ENCODE data around the gene CST8.
A peak's percentile ranks its signal among the peaks of the same experiment; 100 is the strongest.

- TF ChIP-seq EZH2phosphoT487 (IDR thresholded peaks at IDR 0.05; ENCODE audit: unreplicated experiment) (no peak), JUNB (IDR thresholded peaks at IDR 0.05; ENCODE audit: unreplicated experiment) (no peak), REST (IDR thresholded peaks at IDR 0.05; ENCODE audit: unreplicated experiment) (no peak), POLR2AphosphoS5 (IDR thresholded peaks at IDR 0.05; ENCODE audit: low read depth) (no peak), EZH2 (IDR thresholded peaks at IDR 0.05; ENCODE audit: low read depth, unreplicated experiment) (no peak), STAT1 (IDR thresholded peaks at IDR 0.05; ENCODE audit: unreplicated experiment) (no peak), CREB1 (CRISPR knock-in tag; IDR thresholded peaks at IDR 0.05; ENCODE audit: low read depth) (no peak), ZNF331 (CRISPR knock-in tag; IDR thresholded peaks at IDR 0.05; ENCODE audit: low read depth) (no peak), ZNF114 (CRISPR knock-in tag; IDR thresholded peaks at IDR 0.05) (no peak), ETS1 (IDR thresholded peaks at IDR 0.05) (no peak), NANOG (IDR thresholded peaks at IDR 0.05; ENCODE audit: borderline replicate concordance) (no peak)
- TF ChIP-seq, protein P1, sequence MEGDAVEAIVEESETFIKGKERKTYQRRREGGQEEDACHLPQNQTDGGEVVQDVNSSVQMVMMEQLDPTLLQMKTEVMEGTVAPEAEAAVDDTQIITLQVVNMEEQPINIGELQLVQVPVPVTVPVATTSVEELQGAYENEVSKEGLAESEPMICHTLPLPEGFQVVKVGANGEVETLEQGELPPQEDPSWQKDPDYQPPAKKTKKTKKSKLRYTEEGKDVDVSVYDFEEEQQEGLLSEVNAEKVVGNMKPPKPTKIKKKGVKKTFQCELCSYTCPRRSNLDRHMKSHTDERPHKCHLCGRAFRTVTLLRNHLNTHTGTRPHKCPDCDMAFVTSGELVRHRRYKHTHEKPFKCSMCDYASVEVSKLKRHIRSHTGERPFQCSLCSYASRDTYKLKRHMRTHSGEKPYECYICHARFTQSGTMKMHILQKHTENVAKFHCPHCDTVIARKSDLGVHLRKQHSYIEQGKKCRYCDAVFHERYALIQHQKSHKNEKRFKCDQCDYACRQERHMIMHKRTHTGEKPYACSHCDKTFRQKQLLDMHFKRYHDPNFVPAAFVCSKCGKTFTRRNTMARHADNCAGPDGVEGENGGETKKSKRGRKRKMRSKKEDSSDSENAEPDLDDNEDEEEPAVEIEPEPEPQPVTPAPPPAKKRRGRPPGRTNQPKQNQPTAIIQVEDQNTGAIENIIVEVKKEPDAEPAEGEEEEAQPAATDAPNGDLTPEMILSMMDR (conservative IDR thresholded peaks at IDR 0.05; ENCODE audit: low read depth in 2 of 2): peak; percentile 90 to 98
- TF ChIP-seq, protein P2, sequence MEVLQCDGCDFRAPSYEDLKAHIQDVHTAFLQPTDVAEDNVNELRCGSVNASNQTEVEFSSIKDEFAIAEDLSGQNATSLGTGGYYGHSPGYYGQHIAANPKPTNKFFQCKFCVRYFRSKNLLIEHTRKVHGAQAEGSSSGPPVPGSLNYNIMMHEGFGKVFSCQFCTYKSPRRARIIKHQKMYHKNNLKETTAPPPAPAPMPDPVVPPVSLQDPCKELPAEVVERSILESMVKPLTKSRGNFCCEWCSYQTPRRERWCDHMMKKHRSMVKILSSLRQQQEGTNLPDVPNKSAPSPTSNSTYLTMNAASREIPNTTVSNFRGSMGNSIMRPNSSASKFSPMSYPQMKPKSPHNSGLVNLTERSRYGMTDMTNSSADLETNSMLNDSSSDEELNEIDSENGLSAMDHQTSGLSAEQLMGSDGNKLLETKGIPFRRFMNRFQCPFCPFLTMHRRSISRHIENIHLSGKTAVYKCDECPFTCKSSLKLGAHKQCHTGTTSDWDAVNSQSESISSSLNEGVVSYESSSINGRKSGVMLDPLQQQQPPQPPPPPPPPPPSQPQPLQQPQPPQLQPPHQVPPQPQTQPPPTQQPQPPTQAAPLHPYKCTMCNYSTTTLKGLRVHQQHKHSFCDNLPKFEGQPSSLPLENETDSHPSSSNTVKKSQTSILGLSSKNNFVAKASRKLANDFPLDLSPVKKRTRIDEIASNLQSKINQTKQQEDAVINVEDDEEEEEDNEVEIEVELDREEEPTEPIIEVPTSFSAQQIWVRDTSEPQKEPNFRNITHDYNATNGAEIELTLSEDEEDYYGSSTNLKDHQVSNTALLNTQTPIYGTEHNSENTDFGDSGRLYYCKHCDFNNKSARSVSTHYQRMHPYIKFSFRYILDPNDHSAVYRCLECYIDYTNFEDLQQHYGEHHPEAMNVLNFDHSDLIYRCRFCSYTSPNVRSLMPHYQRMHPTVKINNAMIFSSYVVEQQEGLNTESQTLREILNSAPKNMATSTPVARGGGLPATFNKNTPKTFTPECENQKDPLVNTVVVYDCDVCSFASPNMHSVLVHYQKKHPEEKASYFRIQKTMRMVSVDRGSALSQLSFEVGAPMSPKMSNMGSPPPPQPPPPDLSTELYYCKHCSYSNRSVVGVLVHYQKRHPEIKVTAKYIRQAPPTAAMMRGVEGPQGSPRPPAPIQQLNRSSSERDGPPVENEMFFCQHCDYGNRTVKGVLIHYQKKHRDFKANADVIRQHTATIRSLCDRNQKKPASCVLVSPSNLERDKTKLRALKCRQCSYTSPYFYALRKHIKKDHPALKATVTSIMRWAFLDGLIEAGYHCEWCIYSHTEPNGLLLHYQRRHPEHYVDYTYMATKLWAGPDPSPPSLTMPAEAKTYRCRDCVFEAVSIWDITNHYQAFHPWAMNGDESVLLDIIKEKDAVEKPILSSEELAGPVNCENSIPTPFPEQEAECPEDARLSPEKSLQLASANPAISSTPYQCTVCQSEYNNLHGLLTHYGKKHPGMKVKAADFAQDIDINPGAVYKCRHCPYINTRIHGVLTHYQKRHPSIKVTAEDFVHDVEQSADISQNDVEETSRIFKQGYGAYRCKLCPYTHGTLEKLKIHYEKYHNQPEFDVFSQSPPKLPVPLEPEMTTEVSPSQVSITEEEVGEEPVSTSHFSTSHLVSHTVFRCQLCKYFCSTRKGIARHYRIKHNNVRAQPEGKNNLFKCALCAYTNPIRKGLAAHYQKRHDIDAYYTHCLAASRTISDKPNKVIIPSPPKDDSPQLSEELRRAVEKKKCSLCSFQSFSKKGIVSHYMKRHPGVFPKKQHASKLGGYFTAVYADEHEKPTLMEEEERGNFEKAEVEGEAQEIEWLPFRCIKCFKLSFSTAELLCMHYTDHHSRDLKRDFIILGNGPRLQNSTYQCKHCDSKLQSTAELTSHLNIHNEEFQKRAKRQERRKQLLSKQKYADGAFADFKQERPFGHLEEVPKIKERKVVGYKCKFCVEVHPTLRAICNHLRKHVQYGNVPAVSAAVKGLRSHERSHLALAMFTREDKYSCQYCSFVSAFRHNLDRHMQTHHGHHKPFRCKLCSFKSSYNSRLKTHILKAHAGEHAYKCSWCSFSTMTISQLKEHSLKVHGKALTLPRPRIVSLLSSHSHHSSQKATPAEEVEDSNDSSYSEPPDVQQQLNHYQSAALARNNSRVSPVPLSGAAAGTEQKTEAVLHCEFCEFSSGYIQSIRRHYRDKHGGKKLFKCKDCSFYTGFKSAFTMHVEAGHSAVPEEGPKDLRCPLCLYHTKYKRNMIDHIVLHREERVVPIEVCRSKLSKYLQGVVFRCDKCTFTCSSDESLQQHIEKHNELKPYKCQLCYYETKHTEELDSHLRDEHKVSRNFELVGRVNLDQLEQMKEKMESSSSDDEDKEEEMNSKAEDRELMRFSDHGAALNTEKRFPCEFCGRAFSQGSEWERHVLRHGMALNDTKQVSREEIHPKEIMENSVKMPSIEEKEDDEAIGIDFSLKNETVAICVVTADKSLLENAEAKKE (CRISPR knock-in tag; IDR thresholded peaks at IDR 0.05): no peak
These were observed 49.0 kb upstream of the CST8 start for GRCh38 chr20:23441850-23442313.

All from GM23338 (cell line).